NCI-H2171 treated with DMSO at 0.1 percent for 48 hours (cell line): ENCODE results near the gene PDE4B.
"Not testable (repeated sequence)": the region's sequence is repeated elsewhere in the genome, so short reads cannot be mapped to it uniquely, and the experiment has no call there.

Source experiments
- DNase-seq: peaks from one replicate; lab custom pipeline; 2025; lab: John Stamatoyannopoulos, UW

Gene PDE4B

DNA sequence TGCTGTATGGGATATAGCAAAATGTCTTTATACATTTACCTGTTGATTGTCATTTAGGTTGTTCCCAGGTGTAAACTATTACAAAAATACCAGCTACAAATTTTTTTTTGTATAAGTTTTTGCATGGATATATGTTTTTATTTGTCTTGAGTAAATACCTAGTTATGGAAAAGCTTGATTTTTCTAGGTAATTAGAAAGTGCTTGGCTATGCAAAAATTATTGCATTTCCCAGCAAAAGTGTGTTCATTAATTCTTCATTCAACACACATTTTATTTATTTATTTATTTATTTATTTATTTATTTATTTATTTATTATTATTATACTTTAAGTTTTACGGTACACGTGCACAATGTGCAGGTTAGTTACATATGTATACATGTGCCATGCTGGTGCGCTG, 22.1 kb downstream of the PDE4B start:
- no peak for DNase-seq

DNA sequence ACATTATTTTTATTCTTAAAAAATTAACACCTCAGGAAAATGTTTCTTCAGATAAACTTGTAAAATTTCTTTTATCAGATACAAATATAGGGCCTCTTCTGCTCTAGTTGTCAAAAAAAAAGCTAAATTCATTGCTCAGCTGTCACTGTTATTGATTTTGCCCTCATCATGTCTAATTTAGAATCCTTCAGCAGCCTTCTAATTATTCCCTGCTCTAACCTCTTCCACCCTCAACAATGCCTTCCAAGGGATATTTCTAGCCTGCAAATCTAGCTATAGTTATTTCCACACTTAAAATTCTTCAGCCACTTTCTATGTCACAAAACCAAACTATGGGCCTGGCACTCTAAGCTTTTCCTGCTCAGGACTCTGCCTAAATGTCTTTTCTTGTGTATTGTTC, 25.2 kb downstream of the PDE4B start:
- no peak for DNase-seq

DNA sequence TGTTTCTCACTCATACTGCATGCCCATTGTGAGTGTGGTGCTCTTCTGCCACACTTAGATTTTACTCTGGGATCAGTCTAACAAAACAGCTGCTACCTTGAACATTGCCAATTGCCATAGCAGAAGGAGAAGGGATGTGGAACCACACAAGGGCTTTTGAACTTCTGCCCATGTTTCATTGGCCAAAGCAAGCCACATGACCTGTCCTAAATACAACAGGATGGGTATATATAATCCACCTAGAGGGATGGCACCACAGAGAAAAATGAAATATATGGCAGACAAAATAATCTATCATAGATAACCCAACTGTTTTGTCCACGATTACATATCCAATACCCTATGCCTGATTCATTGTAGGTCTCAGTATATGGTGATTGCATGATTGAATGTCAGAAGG, 26.3 kb downstream of the PDE4B start:
- no peak for DNase-seq

DNA sequence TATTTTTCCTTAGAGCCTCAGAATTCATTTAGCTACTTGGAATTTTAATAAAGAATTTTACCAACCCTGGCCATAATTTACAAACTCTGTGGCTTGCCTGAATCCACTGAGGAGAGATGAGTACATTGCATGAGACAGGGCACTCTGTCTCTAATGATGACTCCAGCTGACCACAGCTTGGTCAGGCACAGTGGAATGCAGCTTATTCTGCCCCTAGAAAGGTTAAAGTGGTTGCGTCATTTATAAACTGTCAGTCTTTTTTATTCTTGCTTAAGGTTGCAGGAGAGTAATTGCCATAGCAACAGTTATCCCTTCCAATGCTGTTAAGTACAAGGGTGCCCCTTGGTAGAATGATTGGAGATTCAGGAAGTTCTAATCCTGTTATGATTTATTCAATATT, 28.3 kb downstream of the PDE4B start:
- no peak for DNase-seq

DNA sequence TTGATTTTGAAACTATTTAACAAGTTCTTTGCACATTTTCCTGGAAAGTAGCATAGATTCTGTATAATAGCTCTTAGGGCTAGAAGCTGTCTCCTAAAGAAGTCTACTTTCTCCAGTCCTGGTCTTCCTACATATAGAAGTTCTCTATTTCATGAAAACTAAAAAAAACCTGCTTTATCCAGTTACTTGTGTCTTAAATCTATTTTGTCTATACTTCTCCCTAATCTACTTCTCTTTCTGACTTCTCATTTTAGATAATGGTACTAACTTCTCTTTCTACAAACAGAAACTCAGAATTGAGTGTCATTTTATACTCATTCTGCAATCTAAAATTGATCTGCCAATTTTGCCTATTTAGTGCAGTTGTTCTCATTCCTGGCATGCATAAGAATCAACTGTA, 28.7 kb downstream of the PDE4B start:
- no peak for DNase-seq

DNA sequence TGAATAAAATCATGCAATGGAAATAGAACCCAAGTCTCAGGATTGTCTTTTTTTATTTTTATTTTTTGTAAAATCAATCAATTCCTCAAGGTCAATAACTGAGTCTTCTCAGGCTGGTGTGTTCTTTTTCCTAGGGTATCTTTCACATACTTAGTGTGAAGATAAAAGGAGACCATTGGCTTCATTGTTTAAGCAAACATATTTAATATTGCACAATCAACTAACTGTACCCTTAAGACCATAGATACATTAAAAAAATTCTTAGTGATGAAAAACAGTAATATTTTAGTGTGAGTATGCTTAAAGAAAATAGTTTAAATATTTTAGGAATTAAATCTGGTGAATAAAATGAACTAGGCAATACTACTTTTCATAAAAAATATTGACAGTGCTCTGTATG, 31.4 kb downstream of the PDE4B start:
- DNase-seq, result no peak

DNA sequence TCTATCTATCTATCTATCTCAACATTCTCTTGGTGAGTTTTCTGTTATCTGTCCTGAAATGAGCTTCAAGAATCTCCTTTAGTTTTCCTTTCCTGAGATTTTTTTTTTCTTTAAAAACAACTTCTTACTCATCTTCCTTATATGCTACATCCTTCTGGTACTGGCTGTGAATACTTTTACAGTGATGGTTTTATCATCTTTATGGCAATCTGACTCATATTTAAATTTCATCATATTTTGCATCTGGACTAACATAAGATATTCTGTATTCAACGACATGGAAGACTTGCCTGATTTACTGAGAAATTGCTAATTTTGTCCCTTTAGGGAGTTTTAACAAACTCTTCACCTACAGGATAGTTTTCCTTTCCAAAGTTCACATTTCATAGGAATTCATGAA, 33.0 kb downstream of the PDE4B start:
- DNase-seq, result no peak

DNA sequence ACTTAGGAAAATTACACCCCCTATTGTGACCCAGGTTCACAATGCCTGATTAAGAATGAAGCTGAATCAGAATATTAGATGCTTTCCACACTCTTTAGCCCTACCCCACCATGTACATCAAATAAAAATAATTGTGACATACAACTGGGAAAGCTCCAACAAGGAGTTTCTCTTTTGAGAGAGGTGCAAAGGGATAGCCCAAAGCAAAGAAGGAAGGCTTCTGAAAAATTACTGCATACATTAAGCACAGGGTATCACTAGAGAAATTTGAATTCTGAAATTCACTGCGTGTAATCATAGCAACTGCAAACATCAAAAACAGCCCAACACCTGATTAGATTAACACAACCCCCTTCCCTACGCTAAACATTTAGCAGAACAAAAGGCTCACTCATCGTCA, 34.1 kb downstream of the PDE4B start:
- no peak for DNase-seq

DNA sequence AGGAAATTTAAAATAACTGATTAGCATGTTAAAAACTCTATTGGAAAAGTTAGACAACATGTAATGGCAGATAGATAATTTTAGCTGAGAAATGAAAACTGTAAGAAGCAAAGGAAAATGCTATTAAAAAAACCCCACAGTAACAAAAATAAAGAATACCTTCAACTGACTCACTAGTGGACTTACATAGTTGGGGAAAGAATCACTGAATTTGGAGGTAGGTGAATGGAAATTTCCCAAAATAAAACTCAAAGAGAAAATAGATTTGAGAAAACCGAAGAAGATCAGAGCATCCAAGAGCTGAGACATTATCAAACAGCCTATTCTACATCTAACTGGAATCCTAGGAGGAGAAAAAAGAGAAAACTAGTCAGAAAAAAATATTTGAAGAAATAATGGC, 34.7 kb downstream of the PDE4B start:
- DNase-seq, result no peak

DNA sequence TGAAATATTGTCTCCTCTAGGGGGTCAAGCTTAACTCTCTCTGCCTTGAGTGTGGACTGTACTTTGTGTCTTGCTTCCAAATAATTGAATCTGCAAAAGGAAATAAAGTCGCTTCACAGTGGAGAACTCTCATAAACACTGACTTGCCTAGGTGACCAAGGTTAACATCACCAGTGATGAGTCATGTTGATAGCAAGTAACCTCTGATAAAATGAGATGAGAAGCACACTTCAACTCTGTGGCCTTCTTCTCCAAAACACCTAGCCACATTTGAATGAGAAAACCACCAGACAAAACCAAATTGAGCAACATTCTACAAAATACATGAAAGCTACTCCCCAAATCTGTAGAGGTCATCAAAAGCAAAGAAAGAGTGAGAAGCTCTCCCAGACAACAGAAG, 37.6 kb downstream of the PDE4B start:
- DNase-seq, result no peak

DNA sequence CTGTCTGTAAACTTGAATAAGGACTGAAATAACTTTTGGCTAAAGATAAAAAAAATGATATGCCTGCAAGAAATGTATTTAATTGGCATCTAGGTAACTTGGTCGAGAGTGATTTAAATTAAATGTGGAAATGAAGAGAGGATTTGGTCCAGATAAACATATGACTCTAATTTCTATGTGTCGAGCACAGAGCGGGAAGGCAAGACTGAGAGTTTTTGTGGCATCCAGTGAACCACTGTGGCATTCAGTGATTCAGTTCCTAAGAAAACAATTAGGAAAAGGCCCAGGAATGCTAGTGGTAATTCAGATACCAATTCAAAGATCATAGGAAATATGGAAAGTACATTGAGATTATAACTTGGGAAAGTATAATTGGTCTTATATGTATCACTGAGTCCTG, 39.6 kb downstream of the PDE4B start:
- no peak for DNase-seq

DNA sequence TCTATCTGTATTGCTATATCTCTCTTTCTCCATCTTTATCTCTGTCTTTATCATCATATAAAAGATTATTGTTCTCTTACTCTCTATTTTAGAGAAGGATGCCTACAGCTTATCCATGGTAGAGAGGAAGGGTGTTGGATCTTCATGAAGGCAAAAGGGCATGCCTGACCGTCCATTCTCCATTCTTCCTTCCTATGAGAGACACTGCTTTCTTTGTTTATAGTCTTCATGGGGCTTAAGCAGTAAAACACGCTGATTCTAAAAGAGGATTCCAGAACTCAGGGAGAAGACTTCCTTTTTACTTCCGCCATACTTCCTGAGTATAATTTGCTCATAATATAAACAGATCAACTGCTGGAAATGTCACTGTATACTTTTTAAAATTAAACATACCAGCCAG, 44.0 kb downstream of the PDE4B start:
- DNase-seq, result no peak

DNA sequence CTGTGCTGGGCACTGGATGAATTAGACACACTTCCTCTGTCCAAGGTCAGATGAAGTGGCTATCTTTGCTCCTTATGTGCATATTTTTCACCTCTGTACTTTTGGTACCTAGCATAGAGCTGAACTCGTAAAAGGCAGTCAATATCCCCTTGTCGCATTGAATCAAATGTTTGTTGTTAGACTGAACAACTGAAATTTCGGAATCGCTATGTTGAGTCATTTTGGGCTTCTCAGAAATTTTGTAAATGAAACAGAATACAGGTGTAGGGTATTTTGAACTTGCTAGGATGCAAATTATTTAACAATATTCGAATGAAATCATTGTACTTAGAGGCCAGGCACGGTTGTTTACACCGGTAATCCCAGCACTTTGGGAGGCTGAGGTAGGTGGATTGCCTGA, 48.0 kb downstream of the PDE4B start:
- no peak for DNase-seq

DNA sequence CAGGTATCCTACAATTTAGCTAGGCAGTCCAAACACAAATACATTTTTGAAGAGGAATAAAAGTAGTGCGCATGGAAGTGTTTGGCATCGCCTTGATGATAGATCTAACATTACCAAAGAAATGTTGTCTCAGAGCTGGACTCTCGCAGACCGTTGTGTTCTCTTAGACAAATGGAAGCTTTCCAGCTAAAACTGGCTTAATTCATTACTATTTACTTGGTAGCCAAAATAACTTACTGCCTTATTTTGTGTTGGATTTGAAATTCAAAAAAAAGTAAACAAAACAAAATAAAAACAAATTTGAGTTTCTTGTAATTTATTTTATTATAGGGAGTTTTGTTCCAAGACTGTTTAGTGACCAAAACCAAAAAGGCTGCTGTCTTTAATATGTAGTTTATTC, 51.6 kb downstream of the PDE4B start:
- DNase-seq, result no peak

DNA sequence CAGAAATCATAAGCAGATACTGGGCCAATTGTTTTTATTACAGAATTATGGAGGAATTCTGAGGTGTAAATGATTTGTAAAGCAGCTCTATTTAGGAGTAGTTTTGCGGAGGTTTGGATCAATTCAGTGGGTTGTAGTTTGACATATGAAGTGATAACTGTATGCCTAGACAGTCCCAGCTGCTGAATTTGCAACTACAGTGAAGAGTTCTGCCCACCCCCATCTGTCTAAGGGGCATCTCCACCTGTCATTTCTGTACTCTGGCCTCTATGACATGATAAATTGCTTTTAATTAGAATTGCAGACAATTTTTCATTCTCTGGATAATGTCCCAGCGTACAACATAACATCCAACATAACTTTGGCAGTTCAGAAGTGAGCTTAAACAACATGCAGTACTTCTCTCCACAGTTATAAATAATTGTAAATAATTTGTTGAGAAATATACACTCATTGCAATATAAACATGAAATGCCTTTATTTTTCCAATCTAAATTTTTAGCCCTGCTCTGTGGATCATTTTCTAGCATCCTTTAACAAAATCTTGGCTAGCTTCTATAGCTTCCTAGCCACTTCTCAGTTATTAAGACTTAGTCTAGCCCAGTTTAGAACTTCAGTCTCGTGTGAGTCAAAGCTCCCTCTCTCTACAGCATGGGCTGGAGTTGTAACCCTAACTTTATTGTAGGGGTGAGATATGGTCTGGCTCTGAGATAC, 52.3 kb downstream of the PDE4B start:
- no peak for DNase-seq

DNA sequence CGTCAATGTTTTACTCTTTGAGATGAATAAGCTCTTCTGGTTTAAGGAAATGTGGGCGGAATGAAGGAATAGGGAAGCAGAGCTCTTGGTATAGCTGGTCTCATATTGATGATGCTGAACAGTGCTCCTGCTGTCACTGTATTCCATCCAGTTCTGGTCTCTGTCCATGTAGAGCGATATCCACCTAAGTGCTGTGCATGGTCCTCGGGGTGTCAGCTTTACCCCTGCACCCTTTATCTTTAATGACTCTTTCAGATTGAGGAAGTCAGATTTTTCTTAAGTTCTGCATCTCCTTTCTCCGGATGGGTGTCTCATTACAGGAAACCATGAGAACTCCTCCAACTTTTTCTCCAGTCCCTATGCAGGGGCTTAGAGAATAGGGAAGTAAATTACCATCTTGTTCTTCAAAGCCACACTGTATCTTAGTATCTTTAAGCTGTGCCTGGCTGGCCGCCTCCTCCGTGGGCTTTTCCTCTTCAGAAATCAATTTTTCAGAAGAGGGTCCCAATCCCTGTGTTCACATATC, 52.9 kb downstream of the PDE4B start:
- no peak for DNase-seq

DNA sequence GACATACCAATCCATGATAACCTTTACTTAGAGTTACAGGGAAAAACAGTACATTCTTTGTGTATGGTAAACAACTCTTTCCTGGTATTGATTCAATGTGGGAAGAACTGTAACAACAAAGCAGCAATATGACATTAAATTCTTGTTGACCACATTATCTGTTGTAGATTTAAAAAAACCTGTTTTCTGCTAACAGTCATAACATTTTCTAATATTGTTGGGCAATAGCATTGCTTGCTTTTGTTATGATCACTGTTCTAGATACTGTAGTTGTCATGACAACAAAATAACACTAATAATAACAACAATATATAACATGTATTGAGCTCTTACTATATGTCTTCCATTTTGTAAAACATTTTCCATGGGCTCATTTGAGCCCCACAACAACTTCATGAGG, 54.2 kb downstream of the PDE4B start:
- DNase-seq, result no peak

DNA sequence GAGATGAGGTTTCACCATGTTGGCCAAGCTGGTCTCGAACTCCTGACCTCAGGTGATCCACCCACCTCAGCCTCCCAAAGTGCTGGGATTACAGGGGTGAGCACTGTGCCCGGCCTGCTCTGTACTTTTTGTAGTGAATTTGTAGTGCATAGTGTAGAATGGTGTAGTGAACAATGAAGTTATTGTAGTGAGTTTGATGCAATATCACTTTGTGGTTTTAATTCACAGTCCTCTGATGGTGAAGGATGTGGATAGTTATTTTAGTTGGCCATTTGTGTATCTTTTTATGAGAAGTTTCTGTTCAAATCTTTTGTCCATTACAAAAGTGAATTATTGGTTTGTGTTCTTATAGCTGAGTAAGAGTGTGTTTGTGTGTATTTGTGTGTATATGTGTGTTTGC, 57.6 kb downstream of the PDE4B start:
- DNase-seq, result no peak

DNA sequence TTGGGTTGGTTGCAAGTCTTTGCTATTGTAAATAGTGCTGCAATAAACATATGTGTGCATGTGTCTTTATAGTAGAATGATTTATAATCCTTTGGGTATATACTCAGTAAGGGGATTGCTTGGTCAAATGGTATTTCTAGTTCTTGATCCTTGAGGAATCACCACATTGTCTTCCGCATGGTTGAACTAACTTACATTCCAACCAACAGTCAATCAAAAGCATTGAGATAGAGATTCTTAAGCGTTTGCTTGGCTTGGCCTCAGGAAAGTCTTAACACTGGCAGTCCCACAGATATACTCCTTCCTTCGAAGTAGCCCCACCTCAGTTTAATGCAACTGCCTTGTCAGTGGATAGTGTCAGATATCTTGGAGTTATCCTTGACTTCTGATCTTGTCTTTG, 63.9 kb downstream of the PDE4B start:
- DNase-seq, result not testable (repeated sequence)

DNA sequence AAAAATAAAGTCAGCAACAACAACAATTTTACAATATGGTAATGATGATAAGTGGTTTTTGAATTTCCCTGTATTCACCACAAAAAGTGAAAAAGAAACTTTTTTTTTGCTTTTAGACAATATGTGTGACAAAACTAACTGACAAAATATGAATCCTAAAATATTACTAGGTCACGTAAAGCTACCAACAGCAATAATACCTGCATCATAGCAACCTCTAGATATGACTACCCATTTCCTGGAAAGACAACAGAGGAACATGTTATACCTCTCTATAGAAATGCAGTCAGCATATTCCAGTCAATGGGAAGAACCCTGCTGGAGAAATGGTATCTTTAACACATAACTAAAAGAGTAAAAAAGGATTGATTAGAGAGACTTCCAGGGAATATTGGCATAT, 73.7 kb downstream of the PDE4B start:
- DNase-seq, result no peak

DNA sequence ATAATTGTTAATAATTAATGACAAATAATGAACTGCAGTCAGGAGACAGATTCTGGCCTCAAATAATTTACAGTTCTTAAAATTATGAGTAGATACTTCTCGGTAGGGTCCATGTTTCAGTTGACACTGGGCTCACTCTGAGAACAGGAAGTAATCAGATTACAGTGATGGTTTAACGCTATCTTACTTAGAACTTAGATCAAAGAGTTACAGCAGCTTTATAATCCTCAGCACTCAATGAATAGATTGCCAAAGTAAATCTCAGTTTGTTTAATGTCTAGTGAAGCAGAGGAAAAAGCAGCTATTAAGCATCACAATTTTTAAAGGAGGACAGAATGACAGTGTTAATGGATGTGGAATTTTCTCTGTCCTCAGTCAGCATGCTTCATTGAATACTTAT, 79.6 kb downstream of the PDE4B start:
- no peak for DNase-seq

DNA sequence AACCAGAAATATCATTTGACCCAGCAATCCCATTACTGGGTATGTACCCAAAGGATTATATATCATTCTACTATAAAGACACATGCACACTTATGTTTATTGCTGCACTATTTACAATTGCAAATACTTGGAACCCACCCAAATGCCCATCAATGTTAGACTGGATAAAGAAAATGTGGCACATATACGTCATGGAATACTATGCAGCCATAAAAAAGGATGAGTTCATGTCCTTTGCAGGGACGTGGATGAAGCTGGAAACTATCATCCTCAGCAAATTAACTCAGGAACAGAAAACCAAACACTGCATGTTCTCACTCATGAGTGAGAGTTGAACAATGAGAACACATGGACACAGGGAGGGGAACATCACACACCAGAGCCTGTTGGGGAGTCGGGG, 85.6 kb downstream of the PDE4B start:
- DNase-seq, result not testable (repeated sequence)

DNA sequence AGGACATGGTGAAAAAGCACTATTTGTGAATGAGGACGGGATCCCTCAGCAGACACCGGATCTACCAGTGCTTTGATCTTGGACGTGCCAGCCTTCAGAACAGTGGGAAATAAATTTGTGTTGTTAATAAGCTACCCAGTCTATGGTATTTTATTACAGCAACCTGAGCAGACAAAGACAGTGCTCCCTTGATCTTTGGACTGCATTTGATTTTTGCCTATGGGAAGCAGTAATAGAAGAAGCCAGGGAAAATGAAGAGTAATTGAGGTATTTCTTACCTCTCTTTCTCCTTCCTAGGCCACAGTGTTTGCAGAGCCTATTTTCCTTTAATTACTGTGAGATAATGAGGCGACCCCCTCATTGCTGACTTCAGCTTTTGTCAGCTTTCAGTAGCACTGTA, 87.9 kb downstream of the PDE4B start:
- DNase-seq, result no peak

DNA sequence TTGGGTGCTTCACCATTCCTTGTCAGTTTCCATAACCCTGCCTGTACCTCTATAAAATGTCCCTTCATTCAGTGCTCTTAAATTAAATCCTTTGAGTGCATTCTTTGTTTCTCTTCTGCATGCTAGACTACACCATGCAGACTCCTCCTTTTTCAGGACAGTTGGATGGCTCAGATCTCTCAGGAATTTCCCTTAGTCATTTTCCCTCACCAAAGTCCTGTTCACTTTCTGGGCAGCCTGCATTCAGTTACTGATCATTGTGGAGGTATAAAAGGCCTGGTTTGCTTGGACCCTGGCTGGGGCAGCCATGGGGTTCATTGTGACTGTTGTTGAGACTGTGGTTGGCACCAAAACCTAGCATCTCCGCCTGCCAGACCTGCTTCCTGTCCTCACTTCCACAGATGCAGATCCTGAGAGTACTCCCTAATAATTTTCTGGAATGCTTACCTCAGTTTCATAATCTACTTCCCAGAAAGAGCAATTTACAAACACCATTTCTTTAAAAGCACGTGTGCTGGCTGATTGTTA, 88.4 kb downstream of the PDE4B start:
- no peak for DNase-seq
